Measurements from ENCODE around the gene TCEAL2. TPM values are rescaled to one million over a fixed set of nuclear protein-coding genes. Genes with fewer than 3 reads are reported as not detected.

Gene TCEAL2
- total RNA-seq, 2 experiments from 2014 or later, result 0.81 to 0.84 TPM

GRCh38 chrX:102154218-102154860 lies 28.9 kb downstream of the TCEAL2 start:
- CTCF ChIA-PET, result interaction anchor here (0.6 to 1.1 kb wide), 4 partner anchors 10 to 895 kb away, joined by 3 to 4 read pairs (median 4); no protein-coding TSS in a partner anchor
- H3K36me3 Mint-ChIP-seq (ENCODE audit: low read depth), result no peaks in the 10 kb centered on the region
- no peak overlapping the region for H3K27ac Mint-ChIP-seq
- H3K4me1 Mint-ChIP-seq (ENCODE audit: low read depth), result peaks cover 11% of the 10 kb centered on the region
- no peaks in the 10 kb centered on the region for H3K27me3 Mint-ChIP-seq (ENCODE audit: low read depth)
- no peaks in the 10 kb centered on the region for H3K9me3 Mint-ChIP-seq
- peak overlapping the region; percentile 98 for H3K4me3 Mint-ChIP-seq
- DNase-seq, result peak; percentile 21
- intact Hi-C loops (cut with micrococcal nuclease), result loop anchor here (2.0 kb wide), 1 partner anchor 498 kb away; no protein-coding TSS in a partner anchor

GRCh38 chrX:102154900-102155805 lies 29.7 kb downstream of the TCEAL2 start:
- CTCF ChIA-PET, result interaction anchor here (1.1 to 1.2 kb wide), 2 partner anchors 11 to 188 kb away, joined by 3 read pairs; no protein-coding TSS in a partner anchor
- no peaks in the 10 kb centered on the region for H3K9me3 Mint-ChIP-seq
- peak overlapping the region; percentile 84 for H3K27ac Mint-ChIP-seq
- DNase-seq, result peak; percentile 27
- peaks cover 3% of the 10 kb centered on the region for H3K27me3 Mint-ChIP-seq (ENCODE audit: low read depth)
- peaks cover 11% of the 10 kb centered on the region for H3K4me1 Mint-ChIP-seq (ENCODE audit: low read depth)
- H3K4me3 Mint-ChIP-seq, result peak overlapping the region; percentile 98
- no peaks in the 10 kb centered on the region for H3K36me3 Mint-ChIP-seq (ENCODE audit: low read depth)
- intact Hi-C loops (cut with micrococcal nuclease), result loop anchor here (2.0 to 5.0 kb wide), 3 partner anchors 498 to 1103 kb away; partner anchors contain the start of gene TRMT2B

DNA sequence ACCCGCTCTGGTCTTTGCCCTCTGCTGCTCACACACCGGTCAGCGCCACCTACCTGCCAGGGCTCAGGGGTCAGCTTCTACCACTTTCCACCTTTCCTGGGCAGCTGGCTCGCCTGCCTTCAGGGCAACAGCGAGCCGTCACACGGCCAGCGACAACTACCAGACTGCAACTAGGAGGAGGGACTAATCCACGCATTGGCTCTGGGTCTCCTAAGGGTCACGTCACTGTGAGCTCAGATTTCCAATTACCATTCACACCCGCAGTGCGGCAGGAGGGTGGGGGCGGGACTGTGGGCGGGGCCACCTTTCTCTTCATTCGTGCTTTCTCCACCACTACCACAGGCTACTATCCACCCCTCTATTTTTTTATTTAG lies 30.3 kb downstream of the TCEAL2 start, which contains the start of gene BEX5:
Gene BEX5 (minus strand): TSS at position 172 of the 374 bp plus-strand sequence. CDS start 1,712 bp downstream, outside the sequence.
- H3K4me3 Mint-ChIP-seq, result peak within 1 kb of the TSS; percentile 98
- intact Hi-C loops (cut with micrococcal nuclease), result loop anchor here (1.0 to 5.0 kb wide), 4 partner anchors 497 to 1103 kb away; partner anchors contain the start of gene TRMT2B

More for the DNA sequence above, 30.3 kb downstream of the TCEAL2 start, which contains the start of gene BEX5:
- peak; percentile 73 for DNase-seq
- Mint-ChIP-seq H3K36me3 (ENCODE audit: low read depth) (no peaks in the 10 kb centered on the region), H3K27ac (peak within 1 kb of the TSS; percentile 84), H3K9me3 (no peaks in the 10 kb centered on the region), H3K27me3 (ENCODE audit: low read depth) (peaks cover 3% of the 10 kb centered on the region), H3K4me1 (ENCODE audit: low read depth) (peaks cover 11% of the 10 kb centered on the region)
- CTCF ChIA-PET, result interaction anchor here (1.2 kb wide), 1 partner anchor 187 kb away, joined by 3 read pairs; no protein-coding TSS in a partner anchor

Other genes starting within 250 kb of the TCEAL2 start
- 1 to 10 TPM; 2.7 to 2.8 TPM for gene ZMAT1, start 193.7 kb upstream of the TCEAL2 start, total RNA-seq
- gene TCEAL6, start 16.8 kb downstream of the TCEAL2 start, total RNA-seq, result not detected
- 1 to 10 TPM; 6.6 to 7.2 TPM for gene BEX5, start 30.3 kb downstream of the TCEAL2 start, total RNA-seq
- gene TCP11X1, start 89.6 kb downstream of the TCEAL2 start, total RNA-seq, result not detected
- gene NXF2, start 121.5 kb downstream of the TCEAL2 start, total RNA-seq, result not detected

All from activated naive CD4-positive, alpha-beta T cell treated with anti-CD3 and anti-CD28 coated beads for 36 hours (primary cell).